Endothelial cell of umbilical vein (primary cell): Measurements from ENCODE around the gene IPO9. TPM values are rescaled to one million over a fixed set of nuclear protein-coding genes. Genes with fewer than 3 reads are reported as not detected.

Experiments
- BruUV-seq: library from RNA; stranded (reverse); fragments of 400-500 nt; replicated peaks from 2 replicates; lab custom pipeline; 2021; lab: Mats Ljungman, UMichigan
- CTCF ChIA-PET: fragments of 300-600, 350-600 bp; sonication (Branson Sonifier 250); formaldehyde crosslinking; loops from one replicate; lab custom pipeline; 2021; ENCODE audit warnings: antibody characterized with exemption, inconsistent platforms; lab: Charles Lee
- POLR2A ChIA-PET: fragments of 300-600, 350-600 bp; sonication (Branson Sonifier 250); formaldehyde crosslinking; loops from one replicate; lab custom pipeline; 2021; ENCODE audit warnings: antibody characterized with exemption, inconsistent platforms; lab: Charles Lee
- DNase-seq: peaks from one replicate; pipeline ENCODE4 v3.0.0-alpha.2; 2011; ENCODE audit warnings: low read depth, low spot score
- FAIRE-seq: peaks from 2 replicates; lab custom pipeline; 2011; peaks lifted over from hg19 to GRCh38; lab: Jason Lieb, UNC
- H2AFZ ChIP-seq: 2 replicates; pipeline ENCODE4 v1.6.0; 2012; ENCODE audit warnings: low read depth, low read length, control low read depth, inconsistent platforms
- H3K27ac ChIP-seq: 2 replicates; pipeline ENCODE4 v1.5.1; 2011; ENCODE audit warnings: low read depth, mild to moderate bottlenecking, control low read depth, low read length, moderate library complexity; ENCODE audit not compliant: insufficient read depth
- H3K27me3 ChIP-seq, 2 experiments: 2 replicates each; pipeline versions ENCODE4 v1.6.0 to v1.6.1; 2011; ENCODE audit warnings: low read length in 2 of 2, mixed read lengths in 1 of 2; ENCODE audit not compliant: control insufficient read depth in 2 of 2, insufficient read depth in 2 of 2
- H3K36me3 ChIP-seq, 2 experiments: 2 replicates in 1 of 2; 3 replicates in 1 of 2; pipeline ENCODE4 v1.5.1; 2011; ENCODE audit warnings: low read length in 2 of 2, mild to moderate bottlenecking in 1 of 2, moderate library complexity in 1 of 2; ENCODE audit not compliant: control insufficient read depth in 2 of 2, insufficient read depth in 2 of 2; ENCODE audit errors: extremely low read depth in 1 of 2
- H3K4me1 ChIP-seq: 3 replicates; pipeline ENCODE4 v1.5.1; 2011; ENCODE audit warnings: mild to moderate bottlenecking, low read length; ENCODE audit not compliant: control insufficient read depth, insufficient read depth; ENCODE audit errors: extremely low read depth
- H3K4me2 ChIP-seq: 2 replicates; pipeline ENCODE4 v1.6.1; 2011; ENCODE audit warnings: low read length, control low read depth, mixed read lengths; ENCODE audit not compliant: insufficient read depth
- H3K4me3 ChIP-seq, 3 experiments: fragments of 200-600 bp in 1 of 3; sonication (generic), shearing (Covaris generic) in 1 of 3; replicated peaks in 1 of 3; 2 replicates each; pipeline ENCODE4 v1.5.1; 2011 to 2016; ENCODE audit warnings: control low read depth in 3 of 3, low read length in 3 of 3, mild to moderate bottlenecking in 2 of 3, inconsistent platforms in 1 of 3, low read depth in 1 of 3, moderate library complexity in 1 of 3; ENCODE audit not compliant: insufficient read depth in 1 of 3
- H3K79me2 ChIP-seq: 2 replicates; pipeline ENCODE4 v1.6.0; 2012; ENCODE audit warnings: low read length, inconsistent platforms; ENCODE audit not compliant: control insufficient read depth, insufficient read depth
- H3K9ac ChIP-seq: replicated peaks from 2 replicates; pipeline ENCODE3; 2011; ENCODE audit warnings: low read length, control low read depth; ENCODE audit not compliant: insufficient read depth; ENCODE audit errors: extremely low read depth
- H3K9me1 ChIP-seq: replicated peaks from 3 replicates; pipeline ENCODE4 v1.6.0; 2011; ENCODE audit warnings: mild to moderate bottlenecking, low read length; ENCODE audit not compliant: control insufficient read depth, insufficient read depth; ENCODE audit errors: extremely low read depth
- H3K9me3 ChIP-seq: replicated peaks from 2 replicates; pipeline ENCODE4 v1.5.1; 2012; ENCODE audit warnings: low read length, inconsistent platforms; ENCODE audit not compliant: control insufficient read depth, insufficient read depth
- H4K20me1 ChIP-seq: replicated peaks from 2 replicates; pipeline ENCODE3; 2011; ENCODE audit warnings: mild to moderate bottlenecking, low read length; ENCODE audit not compliant: control insufficient read depth, insufficient read depth; ENCODE audit errors: extremely low read depth
- EZH2 ChIP-seq: IDR thresholded peaks from 2 replicates; pipeline ENCODE4 v1.6.1; 2012; ENCODE audit warnings: borderline replicate concordance, low read depth, mild to moderate bottlenecking, moderate library complexity, low read length, inconsistent platforms; ENCODE audit not compliant: severe bottlenecking
- FOS ChIP-seq: IDR thresholded peaks from 2 replicates; pipeline ENCODE4 v1.6.1; 2011; ENCODE audit warnings: mild to moderate bottlenecking, low read length, moderate library complexity, borderline replicate concordance; ENCODE audit not compliant: insufficient read depth
- GATA2 ChIP-seq: IDR thresholded peaks from 2 replicates; pipeline ENCODE4 v1.7.0; 2011; ENCODE audit warnings: low read depth, mild to moderate bottlenecking, moderate library complexity, mixed read lengths, low read length; ENCODE audit not compliant: insufficient read length, insufficient read depth
- JUN ChIP-seq: IDR thresholded peaks from 2 replicates; pipeline ENCODE4 v1.6.1; 2011; ENCODE audit warnings: borderline replicate concordance, low read depth; ENCODE audit not compliant: insufficient read length, insufficient read depth
- MYC ChIP-seq: IDR thresholded peaks from one replicate; pipeline ENCODE4 v1.6.1; 2011; ENCODE audit warnings: mild to moderate bottlenecking, low read depth, low read length
- POLR2A ChIP-seq: IDR thresholded peaks from 2 replicates; pipeline ENCODE4 v1.6.1; 2012; ENCODE audit warnings: low read depth, mild to moderate bottlenecking, control low read depth, low read length
- POLR2AphosphoS5 ChIP-seq: IDR thresholded peaks from 2 replicates; pipeline ENCODE4 v1.6.1; 2012; ENCODE audit warnings: low read depth, mild to moderate bottlenecking, control low read depth, low read length, moderate library complexity; ENCODE audit not compliant: insufficient read depth
- dilution Hi-C: fragments of 300-500 bp; cut with MboI; formaldehyde crosslinking; loops from one replicate; pipeline ENCODE4 v1.15.0; 2019; ENCODE audit warnings: low sequenced_read_pairs; ENCODE audit not compliant: extremely low pct_ligation_motif_present
- intact Hi-C: fragments of 100-400 bp; cut with micrococcal nuclease; formaldehyde crosslinking; loops from one replicate; pipeline ENCODE4 v1.10.0; 2022
- polyA plus RNA-seq, 4 experiments: library from polyadenylated mRNA; depleted of rRNA in 3 of 4; stranded (reverse) in 3 of 4; unstranded in 1 of 4; fragments of >200 nt; gene quantifications; 2 replicates each; pipeline versions ENCODE4 v1.2.1 to v1.2.3, GENCODE V29; 2011 to 2012; ENCODE audit warnings: missing spikeins in 1 of 4
- total RNA-seq: library from RNA; stranded (reverse); gene quantifications from 2 replicates; pipeline ENCODE4 v1.2.3, GENCODE V29; 2021
- TF ChIP-seq, protein P1 (sequence below), 2 donors: IDR thresholded peaks; 1 replicate in 1 of 2; 2 replicates in 1 of 2; pipeline ENCODE4 v1.5.1; 2011; ENCODE audit warnings: low read length in 2 of 2, mild to moderate bottlenecking in 2 of 2, moderate library complexity in 2 of 2, control low read depth in 1 of 2, inconsistent platforms in 1 of 2, low read depth in 1 of 2; ENCODE audit not compliant: insufficient read depth in 1 of 2; ENCODE audit errors: extremely low read depth in 1 of 2
- TF ChIP-seq, protein P2 (sequence below): IDR thresholded peaks from 2 replicates; pipeline ENCODE4 v1.6.1; 2011; ENCODE audit not compliant: insufficient read depth, insufficient read length

The IPO9 gene
- total and polyA plus RNA-seq, 2 donors (not counting 3 experiments of a cell fraction or from before 2014, with no cell fraction given): 53.4 to 104 TPM

DNA sequence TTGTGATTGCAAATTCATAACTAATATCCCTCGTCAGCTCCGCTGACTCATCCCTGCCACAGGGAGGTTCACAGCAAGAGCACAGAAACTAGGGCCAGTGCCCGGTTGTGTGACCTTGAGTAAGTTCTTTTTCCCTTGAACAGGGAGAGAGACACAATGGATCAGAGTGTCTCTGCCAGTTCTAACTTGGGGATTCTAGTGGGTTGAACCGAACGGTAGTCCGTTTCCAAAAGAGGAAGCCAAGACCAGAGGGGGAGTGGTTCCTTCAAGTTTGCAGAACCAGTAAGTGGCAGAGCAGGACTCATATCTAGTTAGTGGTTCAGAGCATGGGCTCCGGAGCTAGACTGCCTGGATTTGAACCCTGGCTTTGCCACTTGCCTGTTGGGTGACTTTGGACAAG is 54.8 kb downstream of the IPO9 start:
- POLR2A ChIA-PET: no interaction called here
- no peak for FAIRE-seq
- intact Hi-C loops: no loop called here

More for the DNA sequence above, 54.8 kb downstream of the IPO9 start:
- no peak overlapping the region for H3K4me2 ChIP-seq
- H3K4me3 ChIP-seq: no peak overlapping the region
- dilution Hi-C loops: no loop called here
- H3K9me1 ChIP-seq: no peaks in the 10 kb centered on the region
- CTCF ChIA-PET: interaction anchor here (1.0 to 6.4 kb wide), 3 partner anchors 12 to 371 kb away, joined by 3 to 49 read pairs (median 5); no protein-coding TSS in a partner anchor
- H4K20me1 ChIP-seq: no peaks in the 10 kb centered on the region
- H2AFZ ChIP-seq: no peak overlapping the region
- H3K4me1 ChIP-seq: peaks cover 6% of the 10 kb centered on the region
- DNase-seq: peak; percentile 30
- H3K27me3 ChIP-seq: no peaks in the 10 kb centered on the region
- no peaks in the 10 kb centered on the region for H3K79me2 ChIP-seq
- H3K27ac ChIP-seq: no peak overlapping the region
- no TSS peak for BruUV-seq
- H3K36me3 ChIP-seq: no peaks in the 10 kb centered on the region
- TF ChIP-seq EZH2 (no peak), FOS (no peak), POLR2AphosphoS5 (no peak), MYC (no peak), GATA2 (no peak), JUN (no peak), POLR2A (no peak)
- TF ChIP-seq, protein P1, sequence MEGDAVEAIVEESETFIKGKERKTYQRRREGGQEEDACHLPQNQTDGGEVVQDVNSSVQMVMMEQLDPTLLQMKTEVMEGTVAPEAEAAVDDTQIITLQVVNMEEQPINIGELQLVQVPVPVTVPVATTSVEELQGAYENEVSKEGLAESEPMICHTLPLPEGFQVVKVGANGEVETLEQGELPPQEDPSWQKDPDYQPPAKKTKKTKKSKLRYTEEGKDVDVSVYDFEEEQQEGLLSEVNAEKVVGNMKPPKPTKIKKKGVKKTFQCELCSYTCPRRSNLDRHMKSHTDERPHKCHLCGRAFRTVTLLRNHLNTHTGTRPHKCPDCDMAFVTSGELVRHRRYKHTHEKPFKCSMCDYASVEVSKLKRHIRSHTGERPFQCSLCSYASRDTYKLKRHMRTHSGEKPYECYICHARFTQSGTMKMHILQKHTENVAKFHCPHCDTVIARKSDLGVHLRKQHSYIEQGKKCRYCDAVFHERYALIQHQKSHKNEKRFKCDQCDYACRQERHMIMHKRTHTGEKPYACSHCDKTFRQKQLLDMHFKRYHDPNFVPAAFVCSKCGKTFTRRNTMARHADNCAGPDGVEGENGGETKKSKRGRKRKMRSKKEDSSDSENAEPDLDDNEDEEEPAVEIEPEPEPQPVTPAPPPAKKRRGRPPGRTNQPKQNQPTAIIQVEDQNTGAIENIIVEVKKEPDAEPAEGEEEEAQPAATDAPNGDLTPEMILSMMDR (IDR thresholded peaks at IDR 0.05; ENCODE audit: extremely low read depth in 1 of 2, insufficient read depth in 1 of 2, low read depth in 1 of 2, low read length in 2 of 2): no peak
- TF ChIP-seq, protein P2, sequence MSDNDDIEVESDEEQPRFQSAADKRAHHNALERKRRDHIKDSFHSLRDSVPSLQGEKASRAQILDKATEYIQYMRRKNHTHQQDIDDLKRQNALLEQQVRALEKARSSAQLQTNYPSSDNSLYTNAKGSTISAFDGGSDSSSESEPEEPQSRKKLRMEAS: no peak
- H3K9ac ChIP-seq: no peak overlapping the region
- no peaks in the 10 kb centered on the region for H3K9me3 ChIP-seq
